CD4-positive, alpha-beta T cell treated with Interleukin-17A for 4 hours (primary cell): ENCODE data around the gene TSFM.
"Not testable (repeated sequence)": the region's sequence is repeated elsewhere in the genome, so short reads cannot be mapped to it uniquely, and the experiment has no call there.

Source experiments
- DNase-seq: peaks from one replicate; pipeline ENCODE4 v3.0.0-alpha.2; 2020; ENCODE audit warnings: mixed read lengths

The TSFM gene

DNA sequence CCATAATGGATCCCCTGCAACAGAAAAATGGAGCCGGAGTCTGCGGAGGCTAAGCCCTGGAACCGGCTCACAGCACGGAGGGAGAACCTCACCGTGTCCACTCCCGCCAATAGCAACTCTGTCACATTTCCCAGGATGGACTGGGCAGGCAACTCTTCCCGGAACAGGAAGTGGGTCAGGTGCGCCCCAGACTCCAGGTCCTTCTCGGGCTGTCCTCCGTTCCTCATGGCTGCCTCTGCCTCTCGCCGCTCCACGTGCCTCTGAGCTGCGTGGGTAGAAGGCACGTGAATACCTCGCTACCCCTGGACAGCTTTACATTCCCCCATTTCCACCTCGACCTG, 18.0 kb upstream of the TSFM start:
- DNase-seq = no peak

DNA sequence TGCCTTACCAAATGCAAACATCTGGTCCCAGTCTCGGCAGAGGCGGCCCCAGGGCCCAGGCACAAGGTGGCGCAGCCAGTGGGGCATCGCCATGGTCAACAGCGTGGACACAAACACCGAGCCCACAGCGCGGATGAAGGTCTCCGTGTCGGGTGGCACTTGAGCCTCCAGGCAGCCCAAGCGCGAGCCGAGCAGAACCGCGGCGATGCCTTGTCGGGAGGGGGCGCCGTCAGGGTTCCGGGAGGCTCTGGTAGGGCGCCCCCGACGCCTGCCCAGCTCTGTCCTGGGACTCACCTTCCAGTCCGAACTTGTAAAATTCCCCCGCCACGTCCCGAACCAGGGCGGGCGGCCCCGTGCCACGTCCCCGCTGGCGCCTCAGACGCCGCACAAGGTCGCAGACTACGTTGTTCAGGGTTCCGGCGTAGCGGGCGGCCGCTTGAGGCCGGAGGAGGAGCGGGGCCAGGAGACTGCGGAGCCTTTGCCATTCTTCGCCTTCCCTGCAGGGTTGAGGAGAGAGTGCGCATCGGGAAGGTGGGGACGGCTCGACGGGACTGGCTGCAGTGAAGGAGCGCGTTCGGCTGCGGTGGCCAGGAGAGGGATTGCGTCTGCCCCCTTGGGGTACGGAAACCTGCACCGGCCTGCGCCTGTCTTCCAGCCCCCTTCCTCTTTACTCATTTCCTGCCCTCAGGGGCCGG, 17.4 kb upstream of the TSFM start:
- DNase-seq = peak; percentile 72

DNA sequence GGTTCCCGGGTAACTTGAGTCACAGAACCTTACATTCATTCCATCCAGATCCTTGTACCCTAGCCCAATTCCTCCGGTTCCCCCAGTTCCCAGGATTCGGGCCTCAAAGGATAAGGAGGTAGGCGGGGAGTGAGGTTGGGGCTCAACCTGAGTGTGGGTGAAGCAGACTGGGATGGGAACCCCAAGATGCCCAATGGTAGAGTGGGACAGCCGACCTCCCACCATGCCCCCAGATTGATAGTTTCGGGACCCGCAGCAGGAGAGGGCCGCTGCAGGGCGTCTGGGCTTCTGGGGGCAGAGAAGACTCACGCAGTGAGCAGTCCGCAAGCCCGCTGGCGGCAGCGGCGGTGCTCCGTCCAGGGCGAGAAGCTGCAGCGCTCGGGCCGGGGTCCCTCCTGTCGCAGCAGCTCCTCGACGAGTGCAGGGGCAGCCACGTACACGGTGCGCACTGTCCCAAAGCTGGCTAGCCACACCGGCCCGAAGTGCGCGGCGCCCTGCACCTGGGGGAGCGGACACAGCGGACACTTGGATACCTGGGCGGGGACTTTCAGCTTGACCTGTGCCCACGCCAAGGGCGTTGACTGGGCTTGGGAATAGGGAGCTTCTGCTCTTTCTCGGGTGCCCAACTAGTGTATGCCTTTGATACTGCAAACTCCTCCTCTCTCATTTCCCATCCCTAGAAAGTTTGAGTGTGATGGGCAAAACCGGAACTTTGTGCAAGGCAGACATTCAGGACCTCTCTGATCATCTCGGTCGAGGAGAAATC, 16.7 kb upstream of the TSFM start:
- no peak for DNase-seq

DNA sequence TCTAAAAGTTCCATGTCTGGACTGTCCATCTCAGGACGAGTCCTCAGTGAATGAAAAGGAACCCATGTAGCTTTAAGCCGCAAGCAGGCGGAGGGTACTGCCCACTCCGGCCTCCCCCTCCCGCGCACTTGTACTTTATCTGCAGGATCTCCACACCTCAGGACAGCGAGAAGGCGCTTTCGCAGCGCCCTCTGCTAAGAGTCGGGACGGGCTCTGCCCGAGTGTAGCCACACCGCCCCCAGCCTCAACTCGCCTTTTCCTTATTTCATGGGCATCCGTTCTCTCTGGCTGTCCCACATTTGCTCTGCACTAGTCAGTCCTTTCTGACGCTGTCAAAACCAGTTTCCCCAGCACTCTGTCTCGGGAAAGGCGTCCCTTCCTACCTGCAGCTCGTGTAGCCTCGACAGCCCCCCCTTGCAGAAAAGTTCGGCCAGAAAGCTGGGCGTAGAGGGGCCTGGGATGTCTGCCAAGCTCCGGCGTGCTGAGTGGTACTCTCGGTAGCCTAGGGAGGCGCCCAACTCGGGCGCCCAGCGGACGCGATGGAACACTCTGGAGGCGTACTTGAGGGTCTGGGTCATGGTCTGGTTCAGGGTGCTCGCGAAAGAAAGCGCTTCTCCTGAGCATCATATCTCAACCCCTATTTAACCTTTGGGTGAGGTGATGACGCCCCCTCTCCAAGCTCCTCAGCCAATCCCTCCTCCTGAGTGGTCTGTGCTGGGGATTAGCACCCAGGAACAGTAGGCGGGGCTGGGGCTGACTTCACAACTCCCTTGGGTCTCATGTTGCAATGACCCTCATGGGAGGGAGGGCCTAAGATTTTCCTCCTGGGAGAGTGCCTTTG, 15.9 kb upstream of the TSFM start, which contains the start of gene CYP27B1:
Gene CYP27B1 (minus strand): TSS at position 615 of the 841 bp plus-strand sequence. CDS start 37 bp downstream, at position 578.
- no peak for DNase-seq

DNA sequence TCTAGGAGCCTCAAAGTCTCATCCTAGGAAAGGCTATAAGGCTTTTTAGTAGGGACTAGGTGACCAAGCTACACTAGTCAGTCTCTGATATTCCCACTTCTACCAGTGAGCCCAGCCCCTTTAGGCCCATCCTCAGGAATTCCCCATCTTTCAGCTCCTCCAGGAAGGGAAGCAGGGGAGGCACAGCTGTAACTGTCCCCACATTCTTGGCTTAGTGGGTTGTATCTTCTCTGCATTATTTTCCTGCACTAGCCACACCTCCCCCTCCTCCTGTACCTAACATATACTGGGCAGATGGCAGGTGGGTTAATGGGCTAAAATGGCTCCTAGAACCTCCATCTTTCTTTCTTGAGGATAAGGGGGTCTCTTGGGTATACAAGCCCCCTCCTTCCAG, 15.3 kb upstream of the TSFM start:
- no peak for DNase-seq

DNA sequence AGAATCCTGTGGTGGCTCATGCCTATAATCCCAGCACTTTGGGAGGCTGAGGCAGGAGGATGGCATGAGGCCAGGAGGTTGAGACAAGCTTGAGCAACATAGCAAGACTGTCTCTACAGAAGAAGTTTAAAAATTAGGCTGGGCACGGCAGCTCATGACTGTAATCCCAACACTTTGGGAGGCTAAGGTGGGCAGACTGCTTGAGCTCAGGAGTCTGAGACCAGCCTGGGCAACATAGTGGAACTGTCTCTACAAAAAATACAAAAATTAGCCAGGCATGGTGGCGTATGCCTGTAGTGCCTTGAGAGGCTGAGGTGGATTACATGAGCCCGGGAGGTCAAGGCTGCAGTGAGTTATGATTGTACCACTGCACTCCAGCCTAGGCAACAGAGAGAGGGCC, 14.7 kb upstream of the TSFM start:
- DNase-seq = no peak

DNA sequence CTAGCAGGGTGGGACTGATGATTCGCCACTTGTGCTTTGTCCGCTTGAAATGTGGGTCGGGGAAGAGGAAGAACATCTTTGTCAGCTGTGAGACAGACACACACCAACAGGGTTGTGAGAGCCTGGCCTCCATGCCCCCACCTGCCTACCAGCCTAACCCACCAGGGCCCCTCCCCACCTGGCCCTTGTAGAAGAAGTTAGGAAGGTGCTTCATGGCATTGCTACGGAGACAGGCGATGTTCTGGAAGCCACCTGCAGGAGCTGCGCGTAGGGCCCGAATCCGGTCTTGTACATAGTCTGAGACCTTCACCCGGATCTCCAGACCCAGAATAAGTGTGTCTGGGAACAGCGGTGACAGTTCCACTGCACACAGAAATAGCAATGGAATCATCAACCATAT, 13.0 kb upstream of the TSFM start:
- no peak for DNase-seq

DNA sequence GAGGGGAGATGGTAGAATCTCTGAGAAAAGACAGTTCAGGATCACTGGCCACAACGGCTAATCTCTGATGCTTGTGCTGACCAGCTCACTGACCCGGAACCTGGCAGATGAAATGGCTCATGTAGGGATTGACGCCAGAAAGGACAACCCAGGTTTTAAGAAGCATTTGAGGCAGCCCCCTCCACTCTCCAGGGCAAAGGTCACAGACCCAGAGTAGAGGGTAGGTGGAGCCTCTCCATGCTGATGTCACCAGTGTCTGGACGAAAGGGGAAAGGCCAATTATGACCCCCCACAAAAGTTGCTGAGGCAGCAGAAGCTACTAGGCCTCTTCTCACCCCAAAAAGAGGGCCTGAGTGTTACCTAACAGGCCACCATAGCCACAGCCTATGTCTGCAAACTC, 11.9 kb upstream of the TSFM start:
- DNase-seq = no peak

DNA sequence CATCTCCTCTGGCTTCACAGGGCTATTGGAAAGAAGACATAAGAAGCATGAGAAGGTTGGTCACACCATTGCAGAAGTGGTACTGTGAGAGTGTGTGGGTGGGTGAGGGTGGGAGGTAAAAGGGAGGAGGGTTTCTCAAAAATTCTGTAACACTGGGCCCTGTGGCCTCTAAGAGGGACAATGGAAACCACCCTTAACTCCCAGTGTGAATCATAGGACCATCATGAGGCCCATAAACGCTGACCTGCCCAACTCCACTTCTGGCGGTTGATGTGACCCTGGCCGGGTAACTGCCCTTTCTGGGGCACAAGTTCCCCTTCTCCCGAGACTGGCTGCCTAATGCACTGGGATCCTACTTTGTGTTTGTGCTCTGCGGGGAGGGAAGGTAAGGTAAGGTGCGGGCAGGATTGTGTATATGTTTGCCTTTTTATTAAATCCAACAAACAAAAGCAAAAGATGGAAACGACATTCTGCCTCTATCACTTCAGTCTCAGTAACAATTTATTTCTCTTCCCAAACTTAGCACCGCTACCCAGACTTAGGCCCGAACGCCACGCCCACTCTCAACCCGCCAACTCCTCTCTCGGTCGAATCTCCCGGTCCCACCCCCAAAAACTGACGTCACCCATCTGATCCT, 11.2 kb upstream of the TSFM start:
- DNase-seq = peak; percentile 91

DNA sequence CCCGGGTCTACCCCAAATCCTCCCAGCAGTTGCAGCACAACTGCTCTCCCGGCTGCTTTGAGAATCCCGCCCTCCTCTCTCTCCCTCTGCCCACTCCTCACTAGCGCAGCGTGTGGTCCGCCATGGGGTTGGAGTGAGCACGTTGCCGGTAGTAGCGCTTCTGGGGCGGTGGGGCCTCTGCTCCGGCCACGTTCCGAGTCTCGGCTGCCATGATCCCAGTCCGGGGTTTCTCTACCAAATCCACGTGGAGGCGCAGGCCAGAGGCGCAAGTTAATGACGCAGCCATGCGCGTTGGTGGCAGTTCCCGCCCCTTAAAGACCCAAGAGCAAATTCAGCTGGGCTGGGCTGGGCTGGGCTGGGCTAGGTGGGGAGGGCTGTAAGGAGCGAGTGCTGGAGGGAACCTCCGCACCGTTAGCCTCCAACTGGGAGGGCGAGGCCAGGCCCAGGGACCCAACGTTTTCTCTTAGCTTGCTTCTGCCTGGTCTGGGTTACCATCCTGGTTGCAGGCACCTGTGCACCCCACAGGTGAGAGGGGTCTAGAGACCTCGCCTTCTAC, 10.6 kb upstream of the TSFM start, which contains the start of gene METTL1:
Gene METTL1 (minus strand): TSS at position 233 of the 556 bp plus-strand sequence. CDS start 22 bp downstream, at position 211.
- DNase-seq = peak; percentile 90

DNA sequence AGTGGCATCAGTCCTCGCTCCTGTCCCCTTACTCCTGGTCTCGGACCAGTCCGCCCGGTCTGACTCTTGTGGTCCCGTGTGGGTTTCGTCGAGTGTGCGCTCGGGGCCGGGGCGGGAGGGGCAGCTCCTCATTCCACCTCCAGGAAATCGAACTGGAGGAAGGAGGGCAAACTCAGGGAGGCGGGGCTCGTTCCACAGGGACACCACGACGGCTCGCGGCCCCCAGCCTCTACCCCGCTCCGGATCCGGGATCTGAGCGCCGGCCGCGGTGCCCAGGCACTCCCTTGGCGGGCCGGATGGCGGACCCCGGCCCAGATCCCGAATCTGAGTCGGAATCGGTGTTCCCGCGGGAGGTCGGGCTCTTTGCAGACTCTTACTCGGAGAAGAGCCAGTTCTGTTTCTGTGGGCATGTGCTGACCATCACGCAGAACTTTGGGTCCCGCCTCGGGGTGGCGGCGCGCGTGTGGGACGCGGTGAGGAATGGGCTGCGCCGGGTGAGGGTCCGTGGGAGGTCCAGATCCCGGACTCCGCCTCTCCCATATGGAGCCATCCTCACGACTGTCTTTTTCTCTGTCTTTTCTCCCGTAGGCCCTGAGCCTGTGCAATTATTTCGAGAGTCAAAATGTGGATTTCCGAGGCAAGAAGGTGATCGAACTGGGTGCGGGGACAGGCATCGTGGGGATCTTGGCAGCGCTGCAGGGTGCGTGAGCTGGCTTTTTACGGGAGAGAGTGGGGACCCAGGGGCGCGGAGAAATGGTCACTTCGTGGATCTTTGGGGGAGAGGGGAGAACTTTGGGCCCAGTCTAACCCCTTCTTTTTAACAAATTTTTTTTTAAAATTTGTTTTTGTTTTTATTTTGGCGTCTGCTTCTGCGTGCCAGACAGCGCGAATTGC, 9.9 kb upstream of the TSFM start, which contains the start of gene EEF1AKMT3:
Gene EEF1AKMT3 (plus strand): TSS at position 186 of the 894 bp plus-strand sequence. CDS start 111 bp downstream, at position 297.
- DNase-seq = peak; percentile 52

DNA sequence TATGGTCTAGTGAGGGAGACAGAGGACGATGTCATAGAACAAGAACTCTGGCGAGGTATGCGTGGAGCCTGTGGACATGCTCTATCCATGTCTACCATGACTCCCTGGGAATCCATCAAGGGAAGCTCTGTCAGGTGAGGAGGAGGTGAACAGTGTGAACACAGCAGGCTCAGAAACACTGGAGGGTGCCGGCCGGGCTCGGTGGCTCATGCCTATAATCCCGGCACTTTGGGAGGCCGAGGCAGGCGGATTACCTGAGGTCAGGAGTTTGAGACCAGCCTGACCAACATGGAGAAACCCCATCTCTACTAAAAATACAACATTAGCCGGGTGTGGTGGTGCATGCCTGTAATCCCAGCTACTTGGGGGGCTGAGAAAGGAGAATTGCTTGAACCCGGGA, 8.0 kb upstream of the TSFM start:
- DNase-seq = not testable (repeated sequence)

DNA sequence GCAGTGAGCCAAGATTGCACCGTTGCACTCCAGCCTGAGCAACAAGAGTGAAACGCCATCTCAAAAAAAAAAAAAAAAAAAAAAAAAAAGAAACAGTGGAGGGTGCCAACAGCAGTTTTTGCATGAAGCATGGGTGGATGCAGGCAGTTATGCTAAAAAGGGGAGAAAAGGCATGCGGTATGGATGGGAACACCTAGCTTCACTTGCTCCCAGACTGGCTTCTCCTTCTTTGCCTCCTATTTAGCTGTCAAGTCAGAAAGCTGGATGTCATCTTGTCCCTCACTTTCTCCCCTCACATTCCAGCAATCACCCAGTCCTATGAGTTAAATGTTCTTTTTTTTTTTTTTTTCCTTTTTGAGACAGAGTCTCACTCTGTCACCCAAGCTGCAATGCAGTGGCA, 7.5 kb upstream of the TSFM start:
- no peak for DNase-seq

DNA sequence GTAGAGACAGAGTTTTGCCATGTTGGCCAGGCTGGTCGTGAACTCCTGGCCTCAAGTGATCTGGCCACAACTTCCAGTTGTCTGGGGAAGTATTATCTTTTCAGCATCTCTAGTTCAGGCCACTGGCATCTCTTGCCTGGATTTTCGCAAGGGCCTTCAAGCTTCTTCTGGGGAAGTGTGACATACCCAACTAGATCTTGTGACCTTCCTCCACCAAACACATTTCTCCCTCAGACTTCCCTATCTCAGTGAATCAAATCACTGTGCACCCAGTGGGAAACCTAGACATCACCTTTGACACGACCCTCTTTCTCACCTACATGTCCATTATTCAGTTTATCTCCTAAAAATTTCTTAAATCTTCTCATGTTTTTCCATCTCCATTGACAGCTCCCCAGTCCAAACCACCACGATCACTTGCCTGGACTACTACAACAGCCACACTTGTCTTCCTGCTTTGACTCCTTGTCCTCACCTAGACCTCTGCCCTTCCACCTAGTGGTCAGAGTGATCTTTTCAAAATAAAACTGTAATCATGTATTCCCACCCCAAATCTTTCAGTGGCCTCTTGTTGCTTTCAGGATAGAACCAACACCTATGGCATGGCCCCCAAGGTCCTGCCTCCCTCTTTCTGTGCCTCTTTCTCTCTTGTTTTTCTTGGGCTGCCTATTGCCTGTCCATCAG, 6.9 kb upstream of the TSFM start:
- no peak for DNase-seq

DNA sequence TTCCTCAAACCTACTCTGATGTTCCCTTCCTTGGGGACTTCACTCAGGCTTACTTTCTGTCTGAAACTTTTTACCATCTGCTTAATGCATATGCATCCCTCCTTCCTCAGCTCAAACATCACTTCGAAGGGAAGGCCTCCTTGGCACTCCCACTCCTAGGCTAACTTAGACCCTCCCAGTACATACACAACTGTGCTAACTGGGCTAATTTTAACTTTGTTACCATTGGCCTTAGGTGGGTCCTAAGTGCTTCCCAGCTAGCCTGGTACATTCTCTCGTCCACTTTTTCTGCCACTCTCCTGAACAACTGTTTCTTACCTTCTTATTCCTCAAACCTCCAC, 6.4 kb upstream of the TSFM start:
- DNase-seq = no peak

DNA sequence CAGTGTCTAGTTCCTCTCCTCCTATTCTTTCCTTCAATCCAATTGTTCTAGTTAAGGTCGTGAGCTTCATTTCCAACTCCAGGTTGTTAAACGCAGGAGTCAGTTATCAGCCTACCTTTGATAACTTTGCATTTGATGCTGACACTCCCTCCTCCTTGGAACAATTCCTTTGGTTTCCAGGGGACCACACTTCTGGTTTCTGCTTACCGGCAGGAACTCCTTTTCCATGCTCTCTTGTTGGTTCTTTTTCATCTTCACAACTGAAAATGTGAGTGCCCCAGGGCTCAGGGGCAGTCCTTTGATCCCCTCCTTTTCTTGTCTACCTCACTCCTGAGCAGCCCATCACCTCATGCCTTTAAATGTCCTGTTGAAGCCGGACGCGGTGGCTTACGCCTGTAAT, 5.2 kb upstream of the TSFM start:
- DNase-seq = no peak

DNA sequence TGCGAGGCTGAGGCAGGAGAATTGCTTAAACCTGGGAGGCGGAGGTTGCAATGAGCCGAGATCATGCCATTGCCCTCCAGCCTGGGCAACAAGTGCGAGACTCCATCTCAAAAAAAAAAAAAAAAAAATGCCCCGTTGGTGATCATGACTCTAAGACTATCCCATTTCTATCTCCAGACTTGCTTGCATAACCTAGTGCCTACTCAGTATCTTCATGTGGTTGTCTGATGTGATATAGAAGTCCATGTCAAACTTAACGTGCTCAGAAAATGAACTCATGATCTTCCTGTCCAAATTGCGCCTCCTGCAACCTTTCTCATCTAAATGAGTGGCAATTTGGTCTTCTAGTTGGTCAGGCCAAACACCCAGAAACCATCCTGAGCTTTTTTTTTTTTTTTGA, 4.7 kb upstream of the TSFM start:
- DNase-seq = no peak

DNA sequence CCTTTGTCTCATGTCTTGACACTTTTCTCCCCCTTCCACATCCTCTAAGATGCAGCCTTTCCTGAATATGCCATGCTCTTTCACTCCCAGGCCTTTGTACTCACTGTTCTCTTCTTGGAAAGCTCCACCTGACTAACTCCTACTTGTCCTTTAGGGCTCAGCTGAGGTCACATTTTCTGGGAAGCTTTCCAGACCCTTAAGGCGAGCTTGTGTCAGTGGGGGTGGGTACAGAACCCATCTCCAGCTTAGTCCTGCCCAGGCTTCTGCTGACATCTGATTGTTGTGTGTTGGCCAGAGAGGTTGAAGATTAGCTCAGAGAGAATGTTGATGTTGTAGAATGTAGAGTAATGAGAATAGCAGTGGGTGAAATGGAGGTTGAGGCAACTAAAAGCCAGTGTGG, 2.9 kb upstream of the TSFM start:
- DNase-seq = no peak

DNA sequence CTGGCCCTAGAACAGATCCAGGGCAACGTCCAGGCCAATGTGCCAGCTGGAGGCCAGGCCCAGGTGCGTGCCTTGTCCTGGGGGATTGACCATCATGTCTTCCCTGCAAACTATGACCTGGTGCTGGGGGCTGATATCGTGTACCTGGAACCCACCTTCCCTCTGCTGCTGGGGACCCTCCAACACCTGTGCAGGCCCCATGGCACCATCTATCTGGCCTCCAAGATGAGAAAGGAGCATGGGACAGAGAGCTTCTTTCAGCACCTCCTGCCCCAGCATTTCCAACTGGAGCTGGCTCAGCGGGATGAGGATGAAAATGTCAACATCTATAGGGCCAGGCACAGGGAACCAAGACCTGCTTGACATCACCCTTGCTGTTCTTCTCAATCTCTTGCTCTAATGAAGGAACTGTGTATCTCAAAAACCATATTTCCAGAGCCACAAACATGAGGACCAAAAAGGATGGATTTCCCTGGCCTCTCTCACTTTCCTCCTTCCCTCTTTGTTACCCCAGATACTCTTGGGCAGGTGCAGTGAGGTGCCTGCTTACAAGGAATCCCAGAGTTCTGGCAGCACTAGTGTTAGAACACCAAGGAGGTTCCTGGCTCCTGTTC, 2.2 kb upstream of the TSFM start:
- DNase-seq = no peak

DNA sequence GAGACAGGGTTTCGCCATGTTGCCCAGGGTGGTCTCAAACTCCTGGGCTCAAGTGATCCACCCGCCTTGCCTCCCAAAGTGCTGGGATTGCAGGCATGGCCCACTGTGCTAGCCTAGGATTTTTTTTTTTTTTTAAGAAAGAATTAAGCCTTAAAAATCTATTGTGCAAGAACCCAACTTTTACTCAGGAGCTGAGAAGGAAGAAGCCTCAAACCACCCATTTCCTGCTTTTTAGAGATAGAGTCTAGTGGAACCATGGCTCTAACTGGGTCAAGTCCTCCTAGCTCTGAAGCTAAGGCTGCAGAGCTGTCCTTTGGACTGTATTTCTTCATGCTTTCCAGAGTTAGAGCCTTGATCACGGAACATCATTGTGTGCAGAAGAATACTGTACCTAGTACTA, 1.3 kb upstream of the TSFM start:
- DNase-seq = no peak

DNA sequence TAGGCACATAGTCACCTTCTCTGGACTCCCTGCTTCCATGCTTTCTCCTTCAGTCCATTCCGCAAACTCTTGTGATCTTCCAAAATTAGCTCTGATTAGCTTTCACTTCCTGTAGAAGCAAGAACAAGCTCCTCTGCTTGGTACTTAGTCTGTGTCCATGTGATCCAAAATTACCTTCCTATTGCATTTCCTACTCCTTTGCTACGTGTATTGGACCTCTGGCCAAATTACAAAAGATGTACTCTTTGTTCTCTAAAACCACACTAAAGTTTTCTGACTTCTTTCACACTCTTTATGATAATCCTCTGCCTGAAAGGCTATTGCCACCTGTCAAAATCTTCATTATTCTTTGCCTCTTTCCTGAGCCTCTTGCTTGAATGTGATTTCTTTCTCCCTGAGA, 786 bp upstream of the TSFM start:
- DNase-seq = no peak
